Neural progenitor cell (in vitro differentiated cells): ENCODE results near the gene HEXD. TPM values are rescaled to one million over a fixed set of nuclear protein-coding genes. Genes with fewer than 3 reads are reported as not detected.
"Not testable (repeated sequence)": the region's sequence is repeated elsewhere in the genome, so short reads cannot be mapped to it uniquely, and the experiment has no call there.

ENCODE experiments used
- DNase-seq: peaks from one replicate; pipeline ENCODE4 v3.0.0-alpha.2; 2016; ENCODE audit warnings: low spot score
- H2AFZ ChIP-seq: fragments of 200-600 bp; sonication (generic); replicated peaks from 2 replicates; pipeline ENCODE4 v1.6.1; 2016; ENCODE audit warnings: antibody characterized with exemption
- H3F3A ChIP-seq: fragments of 200-600 bp; sonication (generic); 2 replicates; pipeline ENCODE4 v1.6.1; 2016; ENCODE audit warnings: antibody characterized with exemption, low read depth
- H3K27ac ChIP-seq: fragments of 200-600 bp; sonication (generic); 2 replicates; pipeline ENCODE4 v1.5.1; 2016; ENCODE audit warnings: mild to moderate bottlenecking
- H3K27me3 ChIP-seq: fragments of 200-600 bp; sonication (generic); 2 replicates; pipeline ENCODE4 v1.6.1; 2016; ENCODE audit warnings: mild to moderate bottlenecking, moderate library complexity
- H3K36me3 ChIP-seq: fragments of 200-600 bp; sonication (generic); 2 replicates; pipeline ENCODE4 v1.5.1; 2016
- H3K4me1 ChIP-seq: fragments of 200-600 bp; sonication (generic); 2 replicates; pipeline ENCODE4 v1.6.1; 2016; ENCODE audit warnings: mixed run types
- H3K4me2 ChIP-seq: fragments of 200-600 bp; sonication (generic); 2 replicates; pipeline ENCODE4 v1.6.1; 2016
- H3K4me3 ChIP-seq: fragments of 200-600 bp; sonication (generic); 2 replicates; pipeline ENCODE4 v1.5.1; 2016
- H3K79me2 ChIP-seq: fragments of 200-600 bp; sonication (generic); 2 replicates; pipeline ENCODE4 v1.6.1; 2016; ENCODE audit warnings: low read depth
- H3K9ac ChIP-seq: fragments of 200-600 bp; sonication (generic); 2 replicates; pipeline ENCODE4 v1.6.1; 2016
- H3K9me3 ChIP-seq: fragments of 200-600 bp; sonication (generic); 2 replicates; pipeline ENCODE4 v1.5.1; 2016; ENCODE audit warnings: low read depth
- H4K20me1 ChIP-seq: fragments of 200-600 bp; sonication (generic); 2 replicates; pipeline ENCODE4 v1.6.1; 2016; ENCODE audit warnings: low read depth
- H3K27ac Mint-ChIP-seq: 3 replicates; pipeline ENCODE4 v1.8.0; 2021; ENCODE audit warnings: mixed read lengths
- H3K27me3 Mint-ChIP-seq: 2 replicates; pipeline ENCODE4 v1.8.0; 2022; ENCODE audit warnings: low read depth, mild to moderate bottlenecking, inconsistent platforms, moderate library complexity, mixed read lengths; ENCODE audit not compliant: insufficient read depth
- H3K36me3 Mint-ChIP-seq: 3 replicates; pipeline ENCODE4 v1.8.0; 2021; ENCODE audit warnings: mixed read lengths
- H3K4me1 Mint-ChIP-seq: 3 replicates; pipeline ENCODE4 v1.8.0; 2021; ENCODE audit warnings: mixed read lengths
- H3K4me3 Mint-ChIP-seq: 3 replicates; pipeline ENCODE4 v1.8.0; 2021; ENCODE audit warnings: mild to moderate bottlenecking, moderate library complexity, mixed read lengths
- H3K9me3 Mint-ChIP-seq: 3 replicates; pipeline ENCODE4 v1.8.0; 2020; ENCODE audit warnings: mixed read lengths
- EZH2 ChIP-seq: fragments of 200-600 bp; sonication (generic); IDR thresholded peaks from 2 replicates; pipeline ENCODE4 v1.6.1; 2017; ENCODE audit warnings: antibody characterized with exemption, mild to moderate bottlenecking, moderate library complexity
- EZH2phosphoT487 ChIP-seq: fragments of 200-600 bp; sonication (generic); IDR thresholded peaks from 2 replicates; pipeline ENCODE4 v1.6.1; 2017; ENCODE audit warnings: antibody characterized with exemption
- total RNA-seq: library from RNA; depleted of rRNA; stranded (reverse); fragments of >200 nt; gene quantifications from 2 replicates; pipeline ENCODE4 v1.2.3, GENCODE V29; 2015; ENCODE audit warnings: low replicate concordance
- TF ChIP-seq, protein P1 (sequence below): fragments of 200-600 bp; sonication (generic); IDR thresholded peaks from 2 replicates; pipeline ENCODE4 v1.5.1; 2017; ENCODE audit warnings: antibody characterized with exemption, mild to moderate bottlenecking

HEXD gene
- total RNA-seq, 1 donor from 2014 or later: 22.3 TPM

DNA sequence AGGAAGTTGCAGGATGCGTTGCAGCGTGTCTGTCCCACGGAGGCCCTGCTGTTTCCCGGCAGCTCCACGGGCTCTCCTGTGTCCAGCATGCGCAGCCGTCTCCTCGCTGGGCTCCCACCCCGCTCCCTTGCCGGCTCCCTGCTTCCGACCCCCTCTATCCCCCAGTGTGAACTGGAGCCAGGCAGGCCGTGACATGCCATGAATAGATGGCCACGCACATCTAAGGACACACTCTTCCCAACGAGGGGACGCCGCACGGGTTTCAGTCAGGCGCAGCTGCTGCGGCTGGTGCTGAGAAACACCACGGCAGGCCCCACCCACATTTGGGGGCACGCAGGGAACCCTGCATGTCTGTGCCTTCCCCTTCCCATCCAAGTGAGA lies 9.2 kb upstream of the HEXD start:
- Mint-ChIP-seq H3K27me3 (peaks cover 4% of the 10 kb centered on the region), H3K4me3 (no peak overlapping the region), H3K36me3 (peaks cover 3% of the 10 kb centered on the region), H3K4me1 (no peaks in the 10 kb centered on the region), H3K27ac (no peak overlapping the region), H3K9me3 (no peaks in the 10 kb centered on the region)
- no peak overlapping the region for H2AFZ ChIP-seq
- TF ChIP-seq EZH2phosphoT487 (no peak), EZH2 (no peak)
- TF ChIP-seq, protein P1, sequence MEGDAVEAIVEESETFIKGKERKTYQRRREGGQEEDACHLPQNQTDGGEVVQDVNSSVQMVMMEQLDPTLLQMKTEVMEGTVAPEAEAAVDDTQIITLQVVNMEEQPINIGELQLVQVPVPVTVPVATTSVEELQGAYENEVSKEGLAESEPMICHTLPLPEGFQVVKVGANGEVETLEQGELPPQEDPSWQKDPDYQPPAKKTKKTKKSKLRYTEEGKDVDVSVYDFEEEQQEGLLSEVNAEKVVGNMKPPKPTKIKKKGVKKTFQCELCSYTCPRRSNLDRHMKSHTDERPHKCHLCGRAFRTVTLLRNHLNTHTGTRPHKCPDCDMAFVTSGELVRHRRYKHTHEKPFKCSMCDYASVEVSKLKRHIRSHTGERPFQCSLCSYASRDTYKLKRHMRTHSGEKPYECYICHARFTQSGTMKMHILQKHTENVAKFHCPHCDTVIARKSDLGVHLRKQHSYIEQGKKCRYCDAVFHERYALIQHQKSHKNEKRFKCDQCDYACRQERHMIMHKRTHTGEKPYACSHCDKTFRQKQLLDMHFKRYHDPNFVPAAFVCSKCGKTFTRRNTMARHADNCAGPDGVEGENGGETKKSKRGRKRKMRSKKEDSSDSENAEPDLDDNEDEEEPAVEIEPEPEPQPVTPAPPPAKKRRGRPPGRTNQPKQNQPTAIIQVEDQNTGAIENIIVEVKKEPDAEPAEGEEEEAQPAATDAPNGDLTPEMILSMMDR: no peak
- no peaks in the 10 kb centered on the region for H3K36me3 ChIP-seq
- no peak overlapping the region for H3K4me2 ChIP-seq
- peaks cover 37% of the 10 kb centered on the region for H4K20me1 ChIP-seq
- no peaks in the 10 kb centered on the region for H3K27me3 ChIP-seq
- no peak overlapping the region for H3K9ac ChIP-seq
- H3K9me3 ChIP-seq: no peaks in the 10 kb centered on the region
- no peaks in the 10 kb centered on the region for H3K4me1 ChIP-seq
- H3K4me3 ChIP-seq: no peak overlapping the region
- no peaks in the 10 kb centered on the region for H3K79me2 ChIP-seq
- no peak overlapping the region for H3K27ac ChIP-seq
- no peaks in the 10 kb centered on the region for H3F3A ChIP-seq
- DNase-seq: no peak

DNA sequence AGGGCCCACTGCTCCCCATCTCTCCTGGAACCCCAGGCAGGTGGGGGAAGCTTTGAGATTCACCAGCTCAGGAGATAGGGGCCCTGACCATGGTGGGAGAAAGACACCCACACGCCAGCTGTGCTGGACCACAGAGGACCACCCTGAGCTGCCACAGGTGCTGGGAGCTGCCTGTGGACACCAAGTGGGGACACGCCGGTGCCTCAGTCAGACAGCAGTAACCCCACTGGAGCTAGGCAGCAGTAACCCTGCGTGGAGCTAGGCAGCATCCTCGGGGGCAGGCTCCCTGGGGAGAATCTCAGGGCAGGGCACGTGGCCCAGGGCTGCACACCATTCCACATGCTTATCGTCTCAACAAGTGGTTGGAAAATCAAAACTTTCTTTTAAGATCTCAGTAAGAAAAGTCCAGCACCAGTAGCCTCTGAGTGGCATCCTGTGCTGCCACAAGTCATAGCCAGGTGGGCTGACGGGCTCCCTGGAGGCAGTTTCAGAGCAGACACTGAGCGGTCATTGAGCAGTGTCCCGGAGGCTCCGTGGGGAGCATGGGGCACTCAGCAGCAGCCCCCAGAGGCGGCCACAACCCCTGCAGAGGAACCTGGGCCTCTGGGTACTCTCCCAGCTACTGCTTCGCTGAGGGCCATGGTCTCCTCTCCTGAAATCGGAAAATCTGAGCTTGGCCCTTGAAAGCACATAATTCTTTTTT lies 8.0 kb upstream of the HEXD start:
- no peak overlapping the region for H3K27ac Mint-ChIP-seq
- Histone ChIP-seq H3K4me2 (no peak overlapping the region), H3K9ac (no peak overlapping the region), H3K36me3 (no peaks in the 10 kb centered on the region), H2AFZ (no peak overlapping the region), H3K9me3 (no peaks in the 10 kb centered on the region), H4K20me1 (peaks cover 48% of the 10 kb centered on the region), H3K4me1 (no peaks in the 10 kb centered on the region), H3K27me3 (no peaks in the 10 kb centered on the region), H3F3A (peaks cover 3% of the 10 kb centered on the region), H3K79me2 (no peaks in the 10 kb centered on the region), H3K27ac (no peak overlapping the region), H3K4me3 (no peak overlapping the region)
- no peaks in the 10 kb centered on the region for H3K9me3 Mint-ChIP-seq
- no peak overlapping the region for H3K4me3 Mint-ChIP-seq
- peaks cover 5% of the 10 kb centered on the region for H3K36me3 Mint-ChIP-seq
- TF ChIP-seq EZH2: no peak
- no peak for TF ChIP-seq EZH2phosphoT487
- TF ChIP-seq, protein P1: no peak
- peaks cover 4% of the 10 kb centered on the region for H3K27me3 Mint-ChIP-seq
- H3K4me1 Mint-ChIP-seq: peaks cover 4% of the 10 kb centered on the region
- no peak for DNase-seq

DNA sequence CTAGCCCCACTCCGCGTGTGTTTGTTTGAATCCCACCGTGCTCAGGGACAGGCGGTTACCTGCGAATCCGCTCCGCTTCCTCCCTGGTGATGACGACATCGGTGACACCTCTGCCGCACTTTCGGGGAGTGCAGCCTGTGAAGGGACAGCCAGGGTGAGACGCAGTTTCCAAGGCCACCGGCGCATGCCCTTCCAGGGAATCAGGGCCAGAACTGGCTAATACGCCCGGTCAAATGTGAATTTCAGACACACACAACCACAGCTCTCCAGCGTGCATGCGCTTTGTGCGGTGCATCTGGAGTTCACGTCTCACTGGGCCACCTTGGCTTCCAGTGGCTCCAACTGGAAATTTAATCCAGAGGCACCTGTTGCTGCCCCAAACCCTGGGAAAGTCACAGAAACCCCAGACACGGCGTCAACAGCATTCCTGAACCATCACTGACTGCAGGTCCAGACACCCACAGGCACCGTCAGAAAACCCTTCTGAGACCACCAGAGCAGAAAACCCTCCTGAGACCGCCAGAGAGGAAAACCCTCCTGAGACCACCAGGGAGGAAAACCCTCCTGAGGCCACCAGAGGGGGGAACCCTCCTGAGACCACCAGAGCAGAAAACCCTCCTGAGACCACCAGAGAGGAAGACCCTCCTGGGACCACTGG lies 6.6 kb upstream of the HEXD start:
- H3K36me3 ChIP-seq: no peaks in the 10 kb centered on the region
- no peak overlapping the region for H3K4me3 ChIP-seq
- Mint-ChIP-seq H3K4me1 (peaks cover 6% of the 10 kb centered on the region), H3K27ac (no peak overlapping the region), H3K4me3 (no peak overlapping the region), H3K9me3 (no peaks in the 10 kb centered on the region), H3K36me3 (peaks cover 4% of the 10 kb centered on the region), H3K27me3 (peaks cover 4% of the 10 kb centered on the region)
- H3K27me3 ChIP-seq: no peaks in the 10 kb centered on the region
- H3K27ac ChIP-seq: no peak overlapping the region
- no peaks in the 10 kb centered on the region for H3K4me1 ChIP-seq
- H4K20me1 ChIP-seq: peaks cover 62% of the 10 kb centered on the region
- no peak for TF ChIP-seq EZH2
- no peak for TF ChIP-seq EZH2phosphoT487
- TF ChIP-seq, protein P1: no peak
- no peak for DNase-seq
- no peak overlapping the region for H2AFZ ChIP-seq
- H3K4me2 ChIP-seq: no peak overlapping the region
- no peaks in the 10 kb centered on the region for H3K9me3 ChIP-seq
- peaks cover 6% of the 10 kb centered on the region for H3F3A ChIP-seq
- no peaks in the 10 kb centered on the region for H3K79me2 ChIP-seq
- H3K9ac ChIP-seq: no peak overlapping the region

DNA sequence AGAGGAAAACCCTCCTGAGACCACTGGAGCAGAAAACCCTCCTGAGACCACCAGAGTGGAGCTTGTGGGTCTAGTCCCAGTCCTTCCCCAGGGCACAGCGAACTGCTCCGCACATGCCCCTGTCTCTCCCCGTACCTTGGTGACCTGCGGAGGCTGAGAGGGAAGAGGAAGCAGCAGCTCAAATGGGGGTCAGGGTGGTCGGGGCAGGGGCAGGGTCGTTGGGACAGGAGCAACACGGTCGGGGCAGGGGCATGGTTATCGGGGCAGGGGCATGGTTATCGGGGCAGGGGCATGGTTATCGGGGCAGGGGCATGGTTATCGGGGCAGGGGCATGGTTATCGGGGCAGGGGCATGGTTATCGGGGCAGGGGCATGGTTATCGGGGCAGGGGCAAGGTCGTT lies 6.1 kb upstream of the HEXD start:
- H3K27me3 Mint-ChIP-seq, H3K27ac Mint-ChIP-seq, H3K4me1 Mint-ChIP-seq, H3K4me3 Mint-ChIP-seq, H3K79me2 ChIP-seq, H3K27me3 ChIP-seq, H3K36me3 ChIP-seq, H3K4me2 ChIP-seq, H3K27ac ChIP-seq, H3K4me1 ChIP-seq, H3K36me3 Mint-ChIP-seq, H2AFZ ChIP-seq, H3F3A ChIP-seq, DNase-seq, H3K9me3 Mint-ChIP-seq, H3K9ac ChIP-seq, H3K9me3 ChIP-seq, H3K4me3 ChIP-seq: not testable (repeated sequence)
- H4K20me1 ChIP-seq: peaks cover 67% of the 10 kb centered on the region
